Activated CD4-positive, CD25-positive, alpha-beta regulatory T cell treated with anti-CD3 and anti-CD28 coated beads, Interleukin-2, amount 50 U/mL, for 16 hours (primary cell): ENCODE data around the gene TLX3.
"Not testable (repeated sequence)": the region's sequence is repeated elsewhere in the genome, so short reads cannot be mapped to it uniquely, and the experiment has no call there.

Experiments
- DNase-seq: peaks from one replicate; pipeline ENCODE4 v3.0.0-alpha.2; 2020; ENCODE audit warnings: low read depth, low spot score

TLX3 gene

GRCh38 chr5:171308453-171309275 is at the start of gene TLX3:
Gene TLX3 (plus strand): TSS chr5:171309248. CDS start chr5:171309366, 118 bp downstream.
- no peak for DNase-seq

- no peak for DNase-seq
Measured at GRCh38 chr5:171261361-171261760, 47.7 kb upstream of the TLX3 start.

DNA sequence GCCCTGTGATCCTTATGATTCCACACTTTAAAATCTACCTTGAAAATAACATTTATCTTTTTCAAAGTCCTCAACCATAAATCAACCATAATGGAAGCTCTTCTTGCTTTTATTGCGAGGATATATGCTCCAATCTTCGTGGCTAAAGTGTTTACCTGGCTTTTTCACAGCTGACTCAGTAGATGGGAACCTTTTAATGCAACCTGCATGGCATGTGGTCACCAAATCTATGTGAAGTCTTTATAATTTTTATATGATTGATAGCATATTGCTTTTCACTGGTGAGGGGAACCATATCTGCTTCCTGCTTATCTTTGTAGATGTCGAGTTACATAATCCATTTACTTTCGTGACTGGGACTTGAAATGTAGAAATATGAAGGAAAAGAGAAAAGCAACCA is 47.1 kb upstream of the TLX3 start:
- DNase-seq: no peak

- DNase-seq: no peak
Measured at GRCh38 chr5:171263181-171263580, 45.9 kb upstream of the TLX3 start.

DNA sequence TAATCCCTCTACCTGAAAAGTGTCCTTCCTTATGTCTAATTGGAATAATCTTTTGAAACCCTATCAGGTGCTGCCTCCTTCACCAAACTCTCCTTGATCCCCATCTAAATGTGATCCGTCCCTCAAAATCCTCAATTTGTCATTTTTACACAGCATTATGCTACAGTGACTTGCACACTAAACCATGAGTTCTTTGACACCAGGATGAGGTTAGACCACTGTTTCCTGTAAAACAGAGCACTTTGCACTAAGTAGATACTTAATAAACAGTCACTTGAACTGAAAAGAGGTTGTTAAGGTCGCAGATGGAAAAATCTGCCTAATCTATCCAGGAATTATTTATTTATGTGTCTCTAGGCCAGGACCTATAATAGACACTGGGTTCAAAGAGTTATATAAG is 44.2 kb upstream of the TLX3 start:
- no peak for DNase-seq

- DNase-seq: no peak
Measured at GRCh38 chr5:171268700-171269620, 40.1 kb upstream of the TLX3 start.

DNA sequence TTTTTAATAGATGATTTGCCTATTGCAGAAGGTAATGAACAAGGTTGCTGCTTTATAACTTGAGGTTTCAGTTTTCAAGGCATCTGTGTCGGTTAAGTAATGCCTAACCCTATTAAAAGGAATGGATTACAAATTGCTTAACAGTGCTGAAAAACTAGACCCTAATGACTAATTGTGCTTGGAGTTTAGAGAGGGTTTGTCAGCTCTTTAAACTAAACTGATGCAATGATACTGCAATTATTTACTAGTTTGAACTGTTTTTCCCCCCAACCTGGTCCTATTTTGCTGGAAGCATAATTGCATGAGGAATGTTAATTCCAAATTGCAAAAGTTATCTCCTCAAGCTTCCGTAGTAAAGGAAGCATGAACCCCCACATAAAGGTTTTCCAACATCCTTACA is 39.3 kb upstream of the TLX3 start:
- no peak for DNase-seq

- no peak for DNase-seq
Measured at GRCh38 chr5:171270136-171270535, 38.9 kb upstream of the TLX3 start.

- no peak for DNase-seq
Measured at GRCh38 chr5:171271798-171272197, 37.2 kb upstream of the TLX3 start.

- DNase-seq: no peak
Measured at GRCh38 chr5:171272996-171273970, 35.8 kb upstream of the TLX3 start.

DNA sequence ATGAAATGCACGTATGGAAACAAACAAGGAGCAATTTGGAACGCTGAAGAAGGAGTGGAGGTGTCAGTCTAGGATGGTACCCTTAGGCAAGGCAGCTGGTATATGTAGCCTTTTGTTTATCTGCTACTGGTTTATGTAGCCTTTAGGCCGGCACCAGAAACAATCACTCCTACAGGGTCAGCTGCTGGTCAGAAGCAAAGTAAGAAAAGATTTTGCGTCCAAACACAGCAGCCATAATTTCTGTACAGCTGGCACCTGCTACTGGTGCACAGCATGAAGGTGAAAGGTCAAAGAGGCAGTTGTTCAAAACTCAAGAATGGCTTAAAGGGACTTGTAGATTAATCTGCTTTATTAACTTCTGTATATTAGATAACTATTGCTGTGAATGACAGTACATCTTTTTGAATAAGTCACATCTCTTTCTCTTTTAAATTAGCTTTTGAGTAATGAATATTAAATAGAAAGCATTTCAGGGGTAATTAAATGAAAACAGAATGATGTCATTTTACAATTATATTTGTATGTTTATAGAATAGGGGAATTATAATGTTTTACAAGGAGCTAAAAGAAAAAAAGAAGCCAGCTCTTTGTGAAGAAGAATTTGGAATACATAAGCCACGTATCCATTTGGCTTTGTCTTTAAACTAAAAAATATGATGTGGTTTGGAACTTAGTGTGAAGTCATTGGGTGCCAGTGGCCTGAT is 33.1 kb upstream of the TLX3 start:
- DNase-seq: no peak

DNA sequence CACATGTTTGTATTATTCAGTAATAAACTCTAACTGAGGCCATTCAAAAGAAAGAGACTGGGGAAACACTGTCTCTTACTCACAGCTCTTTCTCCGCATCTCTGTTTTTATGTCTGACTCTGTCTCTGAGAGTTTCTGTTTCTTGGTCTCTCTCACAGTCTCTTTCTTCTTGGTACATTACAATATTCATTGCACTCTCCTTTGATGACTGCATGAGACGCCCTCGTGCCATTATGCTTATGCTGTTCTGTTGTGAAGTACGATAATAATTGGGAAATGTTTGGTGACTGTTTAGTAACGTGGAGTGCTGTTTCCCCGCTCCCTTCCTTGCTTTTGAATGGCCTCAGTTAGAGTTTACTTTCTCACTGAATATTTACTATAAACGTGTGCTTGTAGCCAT is 25.3 kb upstream of the TLX3 start:
- DNase-seq: no peak

GRCh38 chr5:171285465-171285864 is 23.6 kb upstream of the TLX3 start:
- DNase-seq: no peak

GRCh38 chr5:171288066-171288465 is 21.0 kb upstream of the TLX3 start:
- no peak for DNase-seq

DNA sequence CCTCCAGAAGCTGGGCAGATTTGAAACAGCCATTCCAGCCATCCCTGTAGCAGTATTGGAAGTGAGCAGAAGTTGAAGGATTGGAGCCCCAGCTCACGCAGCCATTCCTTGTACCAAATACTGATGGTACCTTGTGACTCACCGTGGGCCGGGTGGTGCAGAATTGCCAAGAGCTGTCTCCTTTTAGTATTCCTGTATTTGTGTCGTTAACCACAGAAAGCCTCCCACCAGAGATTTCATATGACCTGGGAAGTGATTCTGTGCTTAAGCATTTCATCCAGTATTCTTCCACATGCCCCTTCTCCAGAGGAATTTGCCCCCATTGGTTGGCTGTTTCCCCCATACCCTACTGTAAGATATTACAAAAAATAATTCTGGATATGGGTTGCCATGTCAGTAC is 17.7 kb upstream of the TLX3 start:
- DNase-seq: no peak

DNA sequence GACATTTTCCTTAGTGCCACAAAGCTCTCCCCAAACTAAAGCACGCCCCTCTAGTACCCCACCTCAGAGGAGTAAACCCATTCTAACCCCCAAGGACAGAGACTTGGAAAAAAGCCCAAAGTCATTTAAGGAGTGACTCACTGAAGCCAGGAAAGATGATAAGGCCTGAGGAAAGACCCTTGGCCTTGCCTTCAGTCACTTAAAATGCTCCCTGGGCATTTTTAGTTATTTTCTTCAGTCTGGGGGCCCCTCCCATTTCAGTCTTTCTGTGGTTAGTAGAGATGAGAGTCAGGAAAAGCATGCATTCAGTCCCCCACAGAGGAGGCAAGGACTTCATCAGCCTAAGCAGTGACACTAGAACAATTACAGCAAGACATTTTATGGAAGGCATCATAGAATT is 13.7 kb upstream of the TLX3 start:
- DNase-seq: no peak

DNA sequence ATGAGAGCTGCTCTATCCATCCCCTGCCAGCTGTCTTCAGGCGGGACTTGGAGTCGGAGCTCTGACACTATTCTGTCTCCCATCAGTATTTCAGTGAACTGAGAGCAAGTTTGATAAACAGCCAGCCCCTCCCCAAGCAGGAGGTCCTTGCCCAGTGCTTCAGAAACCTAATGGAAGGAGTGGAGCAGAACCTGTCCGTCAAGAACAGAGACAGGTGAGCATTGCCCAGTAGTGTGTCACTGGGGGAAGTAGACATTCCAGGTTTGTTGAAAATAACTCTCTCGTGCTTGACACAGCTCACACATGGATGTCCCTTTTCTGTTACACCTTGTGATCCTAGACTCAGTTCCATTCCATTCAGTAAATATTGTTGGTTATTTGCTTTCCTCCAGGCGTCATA is 13.2 kb upstream of the TLX3 start:
- no peak for DNase-seq

DNA sequence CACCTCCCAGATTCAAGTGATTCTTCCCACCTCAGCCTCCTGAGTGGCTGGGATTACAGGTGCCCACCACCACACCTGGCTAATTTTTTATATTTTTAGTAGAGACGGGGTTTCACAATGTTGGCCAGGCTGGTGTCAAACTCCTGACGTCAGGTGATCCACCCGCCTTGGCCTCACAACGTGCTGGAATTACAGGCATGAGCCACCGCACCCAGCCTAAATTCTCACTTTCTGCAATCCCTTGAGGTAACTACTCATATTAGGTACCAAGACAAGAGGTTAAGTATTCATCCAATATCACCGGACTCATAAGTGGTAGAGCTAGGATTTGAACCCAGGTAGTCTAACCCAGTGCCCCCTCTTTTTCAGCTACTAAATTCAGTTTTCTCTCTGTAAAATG is 11.1 kb upstream of the TLX3 start:
- DNase-seq: not testable (repeated sequence)

- no peak for DNase-seq
Measured at GRCh38 chr5:171299228-171299627, 9.8 kb upstream of the TLX3 start.

DNA sequence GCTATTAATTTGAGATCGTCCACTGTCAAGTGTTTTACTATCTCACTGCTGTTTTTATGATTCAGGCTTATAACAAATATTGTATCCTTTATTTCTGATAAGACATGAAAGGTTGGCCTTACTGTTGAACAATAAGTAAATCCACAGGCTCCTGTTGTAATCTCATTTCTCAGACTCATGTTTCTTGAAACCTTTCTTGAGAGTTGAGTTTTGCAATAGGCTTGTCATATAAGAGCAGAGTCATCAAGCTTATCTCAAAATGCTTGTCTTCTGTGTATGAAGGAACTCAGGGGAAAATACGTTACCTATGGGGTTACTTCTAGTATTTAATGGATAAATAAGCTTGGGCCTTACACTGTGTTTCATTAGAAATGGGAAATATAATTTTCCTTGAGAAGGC is 9.2 kb upstream of the TLX3 start:
- no peak for DNase-seq

DNA sequence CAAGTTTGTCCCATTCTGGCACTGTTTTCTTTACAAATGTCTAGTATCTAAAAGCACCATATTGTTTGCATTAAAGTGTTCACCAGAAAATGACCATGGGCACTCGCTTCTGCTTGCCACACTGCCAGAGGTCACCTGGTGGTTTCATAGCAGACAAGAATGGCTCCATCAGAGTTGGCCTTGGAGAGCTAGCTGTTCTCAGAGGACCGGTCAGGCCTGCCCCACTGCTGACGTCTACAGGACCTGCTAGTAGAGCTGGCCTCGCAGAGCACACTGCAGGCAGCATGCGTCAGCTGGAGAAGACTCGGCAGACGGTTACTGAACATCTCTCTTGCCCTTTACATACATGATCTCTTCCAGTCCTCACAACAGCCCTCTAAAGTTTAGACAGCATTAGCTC is 8.7 kb upstream of the TLX3 start:
- DNase-seq: no peak
